Stimulated activated CD8-positive, alpha-beta memory T cell treated with anti-CD3 and anti-CD28 coated beads, Interleukin-4, amount 100 ng/mL, for 48 hours (primary cell): ENCODE data around the gene CHRD.

ENCODE experiments used
- DNase-seq: peaks from one replicate; pipeline ENCODE4 v3.0.0-alpha.2; 2020

The CHRD gene

GRCh38 chr3:184361932-184362667 is 17.8 kb upstream of the CHRD start:
- peak; percentile 70 for DNase-seq

- DNase-seq: peak; percentile 98
Observed at GRCh38 chr3:184362668-184363546, 16.9 kb upstream of the CHRD start.

GRCh38 chr3:184366619-184367289 is 13.1 kb upstream of the CHRD start:
- no peak for DNase-seq

DNA sequence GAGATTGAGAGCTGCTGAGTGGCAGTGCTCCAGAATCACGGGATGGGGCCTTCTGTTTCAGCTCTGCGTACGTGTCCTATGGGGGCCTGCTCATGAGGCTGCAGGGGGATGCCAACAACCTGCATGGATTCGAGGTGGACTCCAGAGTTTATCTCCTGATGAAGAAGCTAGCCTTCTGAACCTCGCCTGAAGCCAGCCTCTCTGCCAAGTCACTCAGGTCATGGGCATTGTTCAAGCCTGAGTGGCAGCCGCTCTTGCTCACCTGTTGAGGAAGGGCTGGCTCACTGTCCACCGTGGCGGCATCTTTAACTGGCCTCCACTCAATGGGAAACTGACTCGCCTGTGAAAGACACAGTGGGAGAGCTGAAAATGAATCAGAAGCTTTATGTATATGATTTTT is 11.7 kb upstream of the CHRD start:
- DNase-seq: no peak

DNA sequence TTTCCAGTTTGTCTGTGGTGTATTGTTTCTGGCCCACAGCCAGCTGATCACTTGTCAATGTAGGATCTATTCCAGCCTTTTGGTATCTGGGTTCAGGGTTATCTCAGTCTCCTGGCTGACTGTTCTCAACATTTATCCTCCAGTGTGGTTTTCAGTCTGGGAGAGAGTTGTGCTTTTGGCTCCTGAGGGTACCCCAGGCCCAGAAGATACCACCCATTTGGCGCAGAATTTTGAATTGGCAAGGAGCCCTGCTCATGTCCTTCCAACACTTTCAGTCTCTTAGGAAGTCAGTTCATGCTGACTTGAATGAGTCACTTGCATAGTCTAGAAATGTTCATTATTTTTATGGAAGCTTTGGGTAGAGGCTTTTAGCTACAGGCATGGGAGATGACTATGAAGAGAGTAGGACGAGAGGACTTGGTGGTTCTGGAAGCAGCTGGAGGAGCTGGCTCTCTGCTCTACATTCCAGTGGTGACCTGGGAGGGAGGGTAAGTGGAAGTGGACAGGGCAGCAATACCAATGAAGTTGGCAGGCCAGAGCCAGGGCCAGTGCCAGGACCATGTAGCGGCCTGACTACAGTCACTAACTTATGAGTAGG is 11.2 kb upstream of the CHRD start:
- no peak for DNase-seq

GRCh38 chr3:184371570-184372018 is 8.3 kb upstream of the CHRD start:
- peak; percentile 68 for DNase-seq

DNA sequence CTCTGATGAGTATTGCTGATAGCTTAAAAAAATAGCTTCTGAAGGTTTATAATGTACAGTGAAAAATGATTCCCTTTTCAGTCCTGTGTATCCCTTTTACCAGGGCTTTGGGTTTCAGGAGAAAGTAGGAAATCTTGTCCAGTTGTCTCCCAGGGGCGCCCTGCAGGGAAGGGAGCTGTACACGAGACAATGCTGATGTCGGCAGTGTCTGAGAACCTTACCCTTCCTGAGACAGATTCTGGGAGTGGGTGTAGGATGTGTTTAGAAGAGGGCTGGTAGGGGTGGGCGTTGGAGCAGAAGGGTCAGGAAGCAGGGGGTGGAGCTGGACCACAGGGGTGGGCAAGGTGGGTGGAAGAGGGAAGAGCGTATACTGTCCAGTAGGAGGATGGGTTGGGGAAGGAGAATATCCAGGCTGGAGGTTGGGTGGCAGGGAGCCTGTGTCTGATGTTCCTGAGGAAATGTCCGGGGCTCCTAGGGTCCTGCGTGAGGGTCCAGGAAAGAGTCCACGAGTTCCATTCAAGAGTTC is 7.5 kb upstream of the CHRD start:
- DNase-seq: no peak

DNA sequence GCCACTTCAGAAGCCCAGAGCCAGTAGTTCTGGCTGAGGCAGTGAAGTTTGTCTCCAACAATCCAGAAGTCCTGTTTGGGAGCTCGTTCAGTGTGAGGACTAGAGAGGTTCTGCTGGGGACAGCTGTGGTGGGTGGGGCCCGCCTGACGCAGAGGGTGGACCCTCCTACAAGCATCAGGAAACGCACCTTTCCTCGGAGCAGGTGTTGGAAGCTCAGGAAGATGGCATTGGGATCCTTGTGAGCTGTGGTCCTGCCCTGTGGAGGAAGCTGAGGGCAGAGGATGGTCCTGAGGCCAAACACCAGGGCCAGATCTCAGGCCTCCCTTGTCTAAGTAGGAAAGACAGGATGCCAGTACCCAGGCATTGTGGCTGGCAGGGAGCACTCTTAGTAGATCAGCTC is 6.9 kb upstream of the CHRD start:
- DNase-seq: no peak

DNA sequence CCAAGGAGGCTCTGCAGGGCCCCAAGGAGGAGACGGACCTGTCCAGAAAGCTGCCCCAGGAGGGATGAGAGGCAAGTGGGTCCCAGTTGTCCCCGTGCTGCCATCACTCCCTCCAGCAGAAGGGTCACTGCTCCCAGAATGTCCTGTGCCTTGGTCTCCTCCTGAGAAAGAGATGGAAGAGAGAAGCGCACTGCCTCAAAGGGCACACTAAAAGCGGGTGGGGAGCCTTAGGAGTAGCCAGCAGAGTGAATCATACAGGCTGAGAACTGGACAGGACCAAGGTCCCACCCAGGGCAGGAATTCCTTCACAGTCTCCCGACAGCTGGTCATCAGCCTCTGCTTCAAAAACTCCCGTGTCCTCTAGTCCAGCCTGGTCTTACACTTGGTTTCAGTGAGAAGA is 6.4 kb upstream of the CHRD start:
- DNase-seq: no peak

DNA sequence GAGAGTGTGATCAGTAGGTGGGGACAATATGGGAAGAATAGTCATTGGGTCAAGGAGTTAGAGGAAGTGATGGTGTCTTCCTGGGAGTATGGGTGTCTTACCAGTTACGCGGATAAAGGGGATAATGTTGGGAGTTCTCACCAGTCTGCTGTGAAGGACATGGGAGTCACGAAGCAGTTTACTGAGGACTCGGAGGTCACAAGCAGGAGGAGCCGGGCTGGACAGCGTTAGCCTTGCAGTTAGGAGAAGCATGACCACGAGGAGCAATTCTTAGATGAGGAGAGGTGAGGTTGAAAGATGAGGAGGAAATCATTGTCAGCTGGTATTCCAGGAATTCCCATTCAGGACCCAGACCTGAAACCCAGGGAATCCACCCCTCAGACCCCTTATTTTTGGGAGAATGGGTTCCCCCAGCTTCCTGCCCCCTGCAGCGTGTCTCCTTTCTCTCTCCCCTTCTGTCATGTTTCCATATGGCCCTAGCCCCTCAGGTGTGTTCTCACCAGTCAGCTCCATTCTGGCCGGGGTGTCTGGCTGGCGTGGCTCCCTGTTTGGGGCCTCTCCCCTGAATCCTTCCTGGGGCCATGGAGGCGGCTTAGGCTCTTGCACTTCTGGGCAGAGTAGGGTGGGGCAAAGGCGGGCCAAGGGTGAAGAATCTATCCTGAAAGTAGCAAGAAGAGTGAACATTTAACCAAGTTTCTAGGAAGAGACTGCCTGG is 4.0 kb upstream of the CHRD start:
- no peak for DNase-seq

GRCh38 chr3:184377374-184377773 is 2.5 kb upstream of the CHRD start:
- no peak for DNase-seq

DNA sequence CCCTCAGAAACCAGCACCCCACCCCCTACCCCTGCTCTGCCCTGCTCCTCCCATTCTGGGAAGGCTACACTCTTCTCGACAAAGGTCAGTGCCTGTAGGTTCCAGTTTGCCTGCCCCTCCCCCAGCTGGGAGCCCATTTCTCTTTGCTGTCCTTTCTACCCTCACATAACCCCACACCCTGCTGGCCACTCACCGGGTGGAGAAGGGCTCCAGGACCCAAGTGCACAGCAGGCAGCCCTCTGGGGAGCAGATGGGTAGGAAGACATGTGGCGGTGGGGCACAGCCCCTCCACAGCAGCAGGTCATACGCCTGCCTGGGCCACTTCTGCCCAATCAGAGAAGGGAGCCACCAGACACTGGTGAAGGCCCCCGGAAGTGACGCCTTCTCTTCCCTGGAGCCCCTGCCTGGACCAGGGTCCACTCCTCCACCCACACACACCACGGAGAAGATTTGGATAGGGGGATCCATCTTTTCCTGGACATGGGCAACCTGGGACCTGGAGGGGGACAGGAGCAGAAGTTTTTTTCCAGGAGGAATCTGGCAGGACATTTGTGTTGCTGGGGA is 1.9 kb upstream of the CHRD start, which contains the start of gene THPO:
TSS of gene THPO (minus strand) at position 326 of the 564 bp plus-strand sequence. CDS start 1,948 bp downstream, outside the sequence.
- no peak for DNase-seq

DNA sequence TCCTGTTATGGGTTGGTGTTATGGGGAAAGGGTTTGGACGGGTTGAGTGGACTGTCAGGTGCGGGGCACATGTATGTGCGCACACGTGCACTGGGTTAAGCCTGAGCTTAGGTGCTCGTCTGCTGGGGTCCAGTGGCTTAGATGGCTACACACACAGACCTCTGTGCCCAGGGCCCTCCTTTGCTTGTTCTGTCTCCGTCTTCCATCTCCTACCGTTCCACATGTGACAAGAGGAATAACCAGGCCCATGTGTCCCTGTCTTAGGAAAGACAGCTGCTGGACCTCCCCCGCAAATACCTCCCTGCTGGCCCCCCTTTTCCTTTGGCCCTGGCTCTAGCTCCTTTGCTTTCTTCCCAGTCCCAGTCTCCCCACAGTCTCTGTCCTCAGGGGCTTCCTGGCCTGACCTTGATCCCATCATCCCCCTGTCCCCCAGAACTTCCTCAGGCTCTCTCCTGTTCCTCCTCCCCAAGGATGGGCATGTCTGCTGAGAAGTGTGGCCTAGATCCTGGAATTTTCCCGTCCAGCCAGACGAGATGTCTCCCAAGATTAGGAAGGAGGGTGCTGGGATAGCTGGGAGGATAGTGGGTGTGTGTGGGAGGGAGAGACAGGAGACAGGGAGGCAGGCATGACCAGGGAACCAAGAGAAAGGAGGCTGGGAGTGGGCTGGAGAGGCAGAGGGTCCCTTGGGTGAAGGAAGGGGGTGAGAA is 1.1 kb upstream of the CHRD start:
- no peak for DNase-seq

GRCh38 chr3:184380185-184380626 is 352 bp downstream of the CHRD start:
- DNase-seq: no peak

DNA sequence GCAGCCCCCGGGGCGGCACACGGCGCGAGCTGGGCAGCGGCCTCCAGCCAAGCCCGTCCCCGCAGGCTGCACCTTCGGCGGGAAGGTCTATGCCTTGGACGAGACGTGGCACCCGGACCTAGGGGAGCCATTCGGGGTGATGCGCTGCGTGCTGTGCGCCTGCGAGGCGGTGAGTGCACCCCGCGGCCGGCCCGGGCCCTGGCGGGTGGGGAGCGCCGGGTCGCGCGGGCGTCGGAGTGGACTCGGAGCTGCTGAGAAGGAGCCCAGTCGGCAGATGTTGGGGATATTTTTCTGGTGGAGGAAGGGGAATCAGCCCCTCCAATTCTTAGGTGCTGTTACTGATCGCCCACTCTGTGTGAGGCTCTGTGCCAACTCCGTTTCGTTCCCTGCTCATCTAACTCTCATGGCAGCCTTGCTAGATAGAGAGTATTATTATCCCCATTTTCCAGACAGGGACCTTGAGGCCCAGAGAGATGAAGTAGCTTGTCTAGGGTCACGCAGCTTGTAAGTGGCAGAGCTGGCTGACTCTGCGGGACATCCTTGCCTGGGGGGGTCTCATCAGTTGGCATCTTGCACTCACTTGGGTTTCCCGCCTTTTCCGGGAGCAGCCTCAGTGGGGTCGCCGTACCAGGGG is 890 bp downstream of the CHRD start:
- DNase-seq: no peak

DNA sequence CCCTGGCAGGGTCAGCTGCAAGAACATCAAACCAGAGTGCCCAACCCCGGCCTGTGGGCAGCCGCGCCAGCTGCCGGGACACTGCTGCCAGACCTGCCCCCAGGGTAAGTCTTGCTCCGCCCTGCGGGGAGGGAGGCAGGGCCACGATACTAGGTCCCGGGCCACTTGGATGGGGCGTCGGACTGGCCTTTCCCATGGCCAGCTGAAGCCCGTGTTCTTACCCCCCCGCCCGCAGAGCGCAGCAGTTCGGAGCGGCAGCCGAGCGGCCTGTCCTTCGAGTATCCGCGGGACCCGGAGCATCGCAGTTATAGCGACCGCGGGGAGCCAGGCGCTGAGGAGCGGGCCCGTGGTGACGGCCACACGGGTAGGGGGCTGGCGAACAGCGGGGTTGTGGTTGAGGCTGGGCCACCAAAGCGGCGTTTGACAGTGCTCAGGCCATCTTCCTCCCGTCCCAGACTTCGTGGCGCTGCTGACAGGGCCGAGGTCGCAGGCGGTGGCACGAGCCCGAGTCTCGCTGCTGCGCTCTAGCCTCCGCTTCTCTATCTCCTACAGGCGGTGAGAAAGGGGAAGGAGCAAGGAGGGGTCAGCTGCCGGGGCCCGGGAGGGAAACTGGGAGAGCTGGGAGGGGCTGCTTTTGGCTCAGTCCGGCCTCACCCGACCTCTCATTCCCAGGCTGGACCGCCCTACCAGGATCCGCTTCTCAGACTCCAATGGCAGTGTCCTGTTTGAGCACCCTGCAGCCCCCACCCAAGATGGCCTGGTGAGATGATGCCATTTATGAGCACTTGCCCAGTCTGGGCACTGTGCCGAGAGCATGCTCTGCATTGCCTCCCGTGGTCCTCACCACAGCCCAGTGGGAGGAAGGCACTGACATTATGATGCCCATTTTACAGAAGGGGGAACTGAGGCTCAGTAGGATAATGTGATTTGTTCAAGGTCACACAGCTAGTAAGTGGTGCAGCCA is 1.7 kb downstream of the CHRD start:
- DNase-seq: no peak

DNA sequence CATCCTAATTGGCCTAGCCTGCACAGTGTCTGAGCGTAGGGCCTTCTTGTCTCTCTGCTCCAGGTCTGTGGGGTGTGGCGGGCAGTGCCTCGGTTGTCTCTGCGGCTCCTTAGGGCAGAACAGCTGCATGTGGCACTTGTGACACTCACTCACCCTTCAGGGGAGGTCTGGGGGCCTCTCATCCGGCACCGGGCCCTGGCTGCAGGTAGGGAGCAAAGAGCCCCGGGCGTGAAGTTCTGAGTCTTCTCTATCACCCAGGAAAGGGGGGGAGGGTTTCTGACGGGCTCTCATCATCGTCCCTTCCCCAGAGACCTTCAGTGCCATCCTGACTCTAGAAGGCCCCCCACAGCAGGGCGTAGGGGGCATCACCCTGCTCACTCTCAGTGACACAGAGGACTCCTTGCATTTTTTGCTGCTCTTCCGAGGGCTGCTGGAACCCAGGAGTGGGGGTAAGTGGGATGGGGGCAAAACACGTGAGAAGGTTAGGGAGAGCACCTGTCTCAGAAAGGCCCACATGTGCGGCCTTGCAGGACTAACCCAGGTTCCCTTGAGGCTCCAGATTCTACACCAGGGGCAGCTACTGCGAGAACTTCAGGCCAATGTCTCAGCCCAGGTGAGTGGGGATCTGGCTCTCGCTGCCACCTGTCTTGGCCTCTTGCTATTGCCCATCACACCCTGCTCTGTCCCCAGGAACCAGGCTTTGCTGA is 2.6 kb downstream of the CHRD start:
- DNase-seq: no peak

- no peak for DNase-seq
Observed at GRCh38 chr3:184383033-184383740, 3.3 kb downstream of the CHRD start.
